Liver (tissue), 9 donors: ENCODE data around the gene NECTIN4. TPM values are rescaled to one million over a fixed set of nuclear protein-coding genes. Genes with fewer than 3 reads are reported as not detected.

ENCODE experiments used
- DNase-seq: peaks from one replicate; pipeline ENCODE4 v3.0.0-alpha.2; 2017; ENCODE audit warnings: low spot score
- H3K27ac ChIP-seq, 2 donors: one replicate each; pipeline ENCODE4 v1.7.0; 2013; ENCODE audit warnings: inconsistent platforms in 2 of 2, low read length in 2 of 2, control low read depth in 1 of 2, low read depth in 1 of 2, mild to moderate bottlenecking in 1 of 2
- H3K27me3 ChIP-seq, 4 donors: one replicate each; pipeline versions ENCODE4 v1.6.1 to v1.7.0; 2013; ENCODE audit warnings: low read length in 3 of 4, inconsistent platforms in 1 of 4, mild to moderate bottlenecking in 1 of 4, moderate library complexity in 1 of 4; ENCODE audit not compliant: control insufficient read depth in 4 of 4, insufficient read depth in 4 of 4
- H3K36me3 ChIP-seq, 4 donors: one replicate each; pipeline versions ENCODE4 v1.6.1 to v1.7.0; 2013; ENCODE audit warnings: low read length in 3 of 4, mild to moderate bottlenecking in 3 of 4, low read depth in 1 of 4, moderate library complexity in 1 of 4; ENCODE audit not compliant: control insufficient read depth in 4 of 4, insufficient read depth in 3 of 4
- H3K4me1 ChIP-seq, 4 donors: one replicate each; pipeline versions ENCODE4 v1.6.1 to v1.7.0; 2013; ENCODE audit warnings: low read length in 3 of 4, mild to moderate bottlenecking in 3 of 4, moderate library complexity in 1 of 4; ENCODE audit not compliant: control insufficient read depth in 4 of 4, insufficient read depth in 4 of 4
- H3K4me3 ChIP-seq, 3 donors: one replicate each; pipeline versions ENCODE4 v1.6.1 to v1.7.0; 2013; ENCODE audit warnings: low read length in 3 of 3, control low read depth in 1 of 3, low read depth in 1 of 3, mild to moderate bottlenecking in 1 of 3
- H3K9ac ChIP-seq, 2 donors: one replicate each; pipeline ENCODE4 v1.7.0; 2013; ENCODE audit warnings: low read length in 2 of 2, mild to moderate bottlenecking in 2 of 2, moderate library complexity in 2 of 2, control low read depth in 1 of 2, low read depth in 1 of 2
- H3K9me3 ChIP-seq, 4 donors: one replicate each; pipeline versions ENCODE4 v1.6.1 to v1.7.0; 2013; ENCODE audit warnings: low read length in 3 of 4; ENCODE audit not compliant: control insufficient read depth in 4 of 4
- CTCF ChIP-seq: fragments of 150-350 bp; IDR thresholded peaks from 2 replicates; pipeline ENCODE4 v1.5.1; 2017; ENCODE audit warnings: improper control_type of control experiment, low read depth, low read length; ENCODE audit not compliant: missing input control
- EGR1 ChIP-seq, 2 donors: IDR thresholded peaks; 2 replicates each; pipeline ENCODE4 v1.6.1; 2016 to 2018; ENCODE audit warnings: antibody characterized with exemption in 2 of 2, low read depth in 2 of 2
- FOXA1 ChIP-seq: IDR thresholded peaks from 2 replicates; pipeline ENCODE4 v1.6.1; 2016; ENCODE audit warnings: antibody characterized with exemption
- FOXA2 ChIP-seq: IDR thresholded peaks from 2 replicates; pipeline ENCODE4 v1.6.1; 2016; ENCODE audit warnings: antibody characterized with exemption
- GABPA ChIP-seq, 2 donors: IDR thresholded peaks in 1 of 2; conservative IDR thresholded peaks in 1 of 2; 2 replicates each; pipeline ENCODE4 v1.6.1; 2016; ENCODE audit warnings: antibody characterized with exemption in 2 of 2, mild to moderate bottlenecking in 1 of 2, moderate library complexity in 1 of 2
- HNF4A ChIP-seq, 2 donors: conservative IDR thresholded peaks; 2 replicates each; pipeline ENCODE4 v1.6.1; 2016; ENCODE audit warnings: antibody characterized with exemption in 2 of 2, mild to moderate bottlenecking in 2 of 2
- HNF4G ChIP-seq: IDR thresholded peaks from 2 replicates; pipeline ENCODE4 v1.6.1; 2016; ENCODE audit warnings: antibody characterized with exemption
- JUND ChIP-seq, 2 donors: IDR thresholded peaks; 2 replicates each; pipeline ENCODE4 v1.6.1; 2016; ENCODE audit warnings: antibody characterized with exemption in 2 of 2
- NR2F2 ChIP-seq: IDR thresholded peaks from 2 replicates; pipeline ENCODE4 v1.6.1; 2016; ENCODE audit warnings: antibody characterized with exemption
- RAD21 ChIP-seq, 2 donors: IDR thresholded peaks; 2 replicates each; pipeline ENCODE4 v1.6.1; 2016; ENCODE audit warnings: antibody characterized with exemption in 2 of 2, mild to moderate bottlenecking in 2 of 2
- REST ChIP-seq: IDR thresholded peaks from 2 replicates; pipeline ENCODE4 v1.6.1; 2016; ENCODE audit warnings: antibody characterized with exemption, mild to moderate bottlenecking
- RXRA ChIP-seq, 2 donors: IDR thresholded peaks; 2 replicates each; pipeline ENCODE4 v1.6.1; 2017 to 2018; ENCODE audit warnings: antibody characterized with exemption in 2 of 2, mild to moderate bottlenecking in 1 of 2
- SP1 ChIP-seq: IDR thresholded peaks from 2 replicates; pipeline ENCODE4 v1.6.1; 2018; ENCODE audit warnings: antibody characterized with exemption, mild to moderate bottlenecking
- TAF1 ChIP-seq: conservative IDR thresholded peaks from 2 replicates; pipeline ENCODE4 v1.6.1; 2016; ENCODE audit warnings: antibody characterized with exemption, mild to moderate bottlenecking
- YY1 ChIP-seq: IDR thresholded peaks from 2 replicates; pipeline ENCODE4 v1.6.1; 2016; ENCODE audit warnings: antibody characterized with exemption, mild to moderate bottlenecking
- WGBS: extraction: QIAGEN DNeasy Blood & Tissue Kit; methylation state at CpG from one replicate; pipeline ENCODE4 v1.1.7; 2013; 5-methylcytosine and 5-hydroxymethylcytosine counted together
- polyA plus RNA-seq, 2 donors: library from polyadenylated mRNA; stranded (reverse) in 1 of 2; unstranded in 1 of 2; fragments of 200-250 nt in 1 of 2; fragments of >200 nt in 1 of 2; fragmentation: Nextera tagmentation in 1 of 2; extraction: Ambion mirVana in 1 of 2; gene quantifications; one replicate each; pipeline versions ENCODE4 v1.2.1 to v1.2.3, GENCODE V29; 2013 to 2015
- total RNA-seq, 2 donors: library from RNA; depleted of rRNA; stranded (reverse); fragments of >200 nt; gene quantifications; one replicate each; pipeline ENCODE4 v1.2.3, GENCODE V29; 2014
- TF ChIP-seq, protein P1 (sequence below): IDR thresholded peaks from 2 replicates; pipeline ENCODE4 v1.6.1; 2016; ENCODE audit warnings: antibody characterized with exemption
- TF ChIP-seq, protein P2 (sequence below): IDR thresholded peaks from 2 replicates; pipeline ENCODE4 v1.6.1; 2016; ENCODE audit warnings: antibody characterized with exemption
- TF ChIP-seq, protein P3 (sequence below): IDR thresholded peaks from 2 replicates; pipeline ENCODE4 v1.6.1; 2016; ENCODE audit warnings: antibody characterized with exemption
- donor health status: healthy.
- donor health status: healthy.
- donor health status: healthy.
- donor health status: healthy.
- donor health status: healthy.

The NECTIN4 gene
- total and polyA plus RNA-seq, 4 donors, result 0.01 TPM; not detected in 3

DNA sequence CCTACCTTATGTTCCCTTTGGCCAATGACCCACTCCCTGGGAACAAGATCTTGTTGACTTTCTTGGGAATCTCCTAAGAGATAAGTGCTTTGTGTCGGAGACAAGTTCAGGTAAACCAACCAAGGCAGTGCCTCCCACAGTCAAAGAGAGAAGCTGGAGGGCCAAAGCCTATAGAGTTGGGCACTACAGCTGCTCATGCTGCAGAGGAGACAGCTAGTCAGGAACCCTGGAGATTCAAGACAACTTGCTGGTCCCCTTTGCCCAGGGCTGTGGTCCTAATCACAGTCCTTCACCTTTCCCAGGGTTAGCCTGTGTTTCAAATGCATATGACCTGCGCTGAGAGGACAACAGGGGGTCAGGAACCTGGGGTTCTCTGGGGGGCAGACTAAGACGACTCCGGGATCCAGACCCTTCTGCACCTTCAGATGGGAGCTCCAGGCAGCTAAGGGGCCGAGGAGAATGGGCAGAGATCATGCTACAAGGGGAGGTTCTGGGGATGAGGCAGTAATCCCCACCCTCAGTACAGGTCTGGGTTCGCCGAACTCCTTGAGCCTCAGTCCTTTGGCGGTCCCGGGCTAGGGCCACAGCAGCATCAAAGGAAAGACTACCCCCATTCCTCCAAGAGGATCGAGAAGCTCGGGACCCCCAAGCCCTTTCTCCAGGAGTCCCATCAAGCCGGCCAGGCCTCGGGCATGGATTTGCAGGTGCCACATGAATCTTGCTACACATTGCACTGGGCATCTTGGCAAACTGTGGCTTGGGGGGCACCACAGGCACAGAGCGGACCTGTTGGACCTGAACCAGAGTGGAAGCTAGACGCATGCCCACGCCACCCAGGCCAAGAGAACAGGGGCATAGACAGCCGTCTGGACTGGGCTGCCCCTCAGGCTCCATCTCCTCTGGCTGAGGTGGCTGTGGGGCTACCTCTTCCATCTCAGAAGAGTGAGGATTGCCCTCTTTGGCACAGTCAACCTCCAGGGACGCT lies 41.6 kb downstream of the NECTIN4 start:
- Histone ChIP-seq H3K4me1 (peaks cover 3 to 19% (median 9%) of the 10 kb centered on the region in 4 donors), H3K36me3 (peaks cover 0 to 11% (median 2%) of the 10 kb centered on the region in 4 donors), H3K9ac (no peak overlapping the region), H3K4me3 (no peak overlapping the region), H3K9me3 (peaks cover 0 to 7% (median 2%) of the 10 kb centered on the region in 4 donors), H3K27me3 (no peaks in the 10 kb centered on the region), H3K27ac (no peak overlapping the region)
- 97% methylated on average over 18 of the region's 18 CpGs for WGBS
- no peak for DNase-seq
- TF ChIP-seq EGR1 (IDR thresholded peaks at IDR 0.05; ENCODE audit: low read depth in 2 of 2), result no peak
- TF ChIP-seq RXRA (IDR thresholded peaks at IDR 0.05), result no peak
- TF ChIP-seq FOXA1, result no peak
- TF ChIP-seq, protein P1, sequence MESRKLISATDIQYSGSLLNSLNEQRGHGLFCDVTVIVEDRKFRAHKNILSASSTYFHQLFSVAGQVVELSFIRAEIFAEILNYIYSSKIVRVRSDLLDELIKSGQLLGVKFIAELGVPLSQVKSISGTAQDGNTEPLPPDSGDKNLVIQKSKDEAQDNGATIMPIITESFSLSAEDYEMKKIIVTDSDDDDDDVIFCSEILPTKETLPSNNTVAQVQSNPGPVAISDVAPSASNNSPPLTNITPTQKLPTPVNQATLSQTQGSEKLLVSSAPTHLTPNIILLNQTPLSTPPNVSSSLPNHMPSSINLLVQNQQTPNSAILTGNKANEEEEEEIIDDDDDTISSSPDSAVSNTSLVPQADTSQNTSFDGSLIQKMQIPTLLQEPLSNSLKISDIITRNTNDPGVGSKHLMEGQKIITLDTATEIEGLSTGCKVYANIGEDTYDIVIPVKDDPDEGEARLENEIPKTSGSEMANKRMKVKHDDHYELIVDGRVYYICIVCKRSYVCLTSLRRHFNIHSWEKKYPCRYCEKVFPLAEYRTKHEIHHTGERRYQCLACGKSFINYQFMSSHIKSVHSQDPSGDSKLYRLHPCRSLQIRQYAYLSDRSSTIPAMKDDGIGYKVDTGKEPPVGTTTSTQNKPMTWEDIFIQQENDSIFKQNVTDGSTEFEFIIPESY, result no peak
- TF ChIP-seq FOXA2, result no peak
- no peak for TF ChIP-seq SP1

DNA sequence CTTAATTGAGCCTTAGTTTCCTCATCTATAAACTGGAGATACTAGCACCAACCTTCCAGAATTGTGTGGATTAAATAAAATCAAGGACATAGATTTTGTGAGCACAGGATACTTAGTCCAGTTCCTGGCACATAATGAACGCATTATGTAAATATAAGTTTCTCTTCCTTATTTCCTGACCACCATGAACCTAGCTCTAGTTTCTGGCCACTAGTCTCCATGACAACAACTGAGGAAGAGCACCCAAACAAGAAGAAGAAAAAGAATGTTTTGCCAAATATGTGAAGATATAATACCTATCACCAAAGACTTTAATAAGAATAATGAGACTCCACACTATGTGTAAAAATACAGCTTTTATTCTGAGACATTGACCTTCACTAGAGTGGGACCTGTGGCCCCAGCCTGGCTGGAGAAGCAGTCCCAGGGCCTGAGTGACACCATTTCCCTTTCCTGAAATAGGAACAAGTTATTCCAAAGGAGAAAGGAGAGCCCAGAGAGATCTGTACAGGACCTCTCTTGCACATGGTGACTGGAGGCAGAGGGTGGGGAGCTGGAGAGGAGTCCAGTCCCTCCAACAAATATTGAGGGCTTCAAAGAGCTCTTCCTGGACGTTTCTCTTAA lies 42.6 kb downstream of the NECTIN4 start:
- Histone ChIP-seq H3K36me3 (peaks cover 0 to 18% (median 12%) of the 10 kb centered on the region in 4 donors), H3K9me3 (peaks cover 0 to 7% (median 2%) of the 10 kb centered on the region in 4 donors), H3K4me1 (peaks cover 3 to 19% (median 9%) of the 10 kb centered on the region in 4 donors), H3K27me3 (no peaks in the 10 kb centered on the region), H3K27ac (peak overlapping the region; percentile 85 to 92), H3K9ac (no peak overlapping the region), H3K4me3 (peak overlapping the region; percentile 89 to 97 (median 91))
- TF ChIP-seq GABPA (IDR thresholded peaks at IDR 0.05 in 1 of 2, conservative IDR thresholded peaks at IDR 0.05 in 1 of 2) (no peak), RAD21 (IDR thresholded peaks at IDR 0.05) (no peak), REST (no peak), RXRA (IDR thresholded peaks at IDR 0.05) (no peak), TAF1 (no peak), CTCF (no peak), SP1 (no peak), EGR1 (IDR thresholded peaks at IDR 0.05; ENCODE audit: low read depth in 2 of 2) (no peak), HNF4A (conservative IDR thresholded peaks at IDR 0.05) (no peak), FOXA1 (no peak), NR2F2 (no peak), JUND (IDR thresholded peaks at IDR 0.05) (no peak), YY1 (no peak), HNF4G (no peak), FOXA2 (no peak)
- TF ChIP-seq, protein P2, sequence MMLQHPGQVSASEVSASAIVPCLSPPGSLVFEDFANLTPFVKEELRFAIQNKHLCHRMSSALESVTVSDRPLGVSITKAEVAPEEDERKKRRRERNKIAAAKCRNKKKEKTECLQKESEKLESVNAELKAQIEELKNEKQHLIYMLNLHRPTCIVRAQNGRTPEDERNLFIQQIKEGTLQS, result no peak
- TF ChIP-seq, protein P1, result no peak
- TF ChIP-seq, protein P3, sequence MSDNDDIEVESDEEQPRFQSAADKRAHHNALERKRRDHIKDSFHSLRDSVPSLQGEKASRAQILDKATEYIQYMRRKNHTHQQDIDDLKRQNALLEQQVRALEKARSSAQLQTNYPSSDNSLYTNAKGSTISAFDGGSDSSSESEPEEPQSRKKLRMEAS, result no peak
- 65% methylated on average over 2 of the region's 2 CpGs for WGBS
- no peak for DNase-seq
